Inferior parietal cortex (tissue), 1 donor: Measurements from ENCODE around the gene TUBB2B.
A peak's percentile ranks its signal among the peaks of the same experiment; 100 is the strongest.
"Not testable (repeated sequence)": the region's sequence is repeated elsewhere in the genome, so short reads cannot be mapped to it uniquely, and the experiment has no call there.

Source experiments
- DNase-seq: peaks from one replicate; pipeline ENCODE4 v3.0.0-alpha.2; 2016; ENCODE audit errors: extremely low spot score

Gene TUBB2B

GRCh38 chr6:3209114-3210023 lies 18.1 kb downstream of the TUBB2B start:
- peak; percentile 65 for DNase-seq

- DNase-seq: no peak
Observed at GRCh38 chr6:3208775-3209113, 18.7 kb downstream of the TUBB2B start.

- DNase-seq: no peak
Observed at GRCh38 chr6:3208098-3208774, 19.2 kb downstream of the TUBB2B start.

GRCh38 chr6:3206339-3207015 lies 21.0 kb downstream of the TUBB2B start:
- DNase-seq: no peak

GRCh38 chr6:3205913-3206312 lies 21.5 kb downstream of the TUBB2B start:
- no peak for DNase-seq

- DNase-seq: no peak
Observed at GRCh38 chr6:3204921-3205320, 22.5 kb downstream of the TUBB2B start.

- DNase-seq: no peak
Observed at GRCh38 chr6:3202999-3203696, 24.3 kb downstream of the TUBB2B start.

GRCh38 chr6:3201388-3201787 lies 26.1 kb downstream of the TUBB2B start:
- DNase-seq: no peak

- DNase-seq: no peak
Observed at GRCh38 chr6:3200682-3201081, 26.8 kb downstream of the TUBB2B start.

- no peak for DNase-seq
Observed at GRCh38 chr6:3199382-3199781, 28.1 kb downstream of the TUBB2B start.

GRCh38 chr6:3197734-3198133 lies 29.7 kb downstream of the TUBB2B start:
- not testable (repeated sequence) for DNase-seq

GRCh38 chr6:3196770-3197169 lies 30.7 kb downstream of the TUBB2B start:
- no peak for DNase-seq

- no peak for DNase-seq
Observed at GRCh38 chr6:3195695-3196497, 31.6 kb downstream of the TUBB2B start.

GRCh38 chr6:3195420-3195694 lies 32.1 kb downstream of the TUBB2B start:
- DNase-seq: no peak

- peak; percentile 80 for DNase-seq
Observed at GRCh38 chr6:3194535-3195419, 32.7 kb downstream of the TUBB2B start.

- DNase-seq: no peak
Observed at GRCh38 chr6:3193102-3193849, 34.2 kb downstream of the TUBB2B start.

GRCh38 chr6:3190779-3191178 lies 36.7 kb downstream of the TUBB2B start:
- DNase-seq: no peak

- DNase-seq: no peak
Observed at GRCh38 chr6:3190056-3190455, 37.4 kb downstream of the TUBB2B start.

GRCh38 chr6:3189192-3189591 lies 38.3 kb downstream of the TUBB2B start:
- not testable (repeated sequence) for DNase-seq

GRCh38 chr6:3188262-3188661 lies 39.2 kb downstream of the TUBB2B start:
- DNase-seq: no peak
